ENCODE data around the gene MYOZ2. TPM values are rescaled to one million over a fixed set of nuclear protein-coding genes. Genes with fewer than 3 reads are reported as not detected.

The MYOZ2 gene
- total and polyA plus RNA-seq, 2 experiments from 2014 or later, result 18.0 to 54.0 TPM

GRCh38 chr4:119098306-119098705 lies 37.3 kb upstream of the MYOZ2 start:
- Histone ChIP-seq H3K4me1 (ENCODE audit: low read depth) (peaks cover 7% of the 10 kb centered on the region), H3K4me3 (no peak overlapping the region), H3K36me3 (no peaks in the 10 kb centered on the region), H3K9me3 (ENCODE audit: low read depth) (no peaks in the 10 kb centered on the region), H3K27ac (no peak overlapping the region), H3K27me3 (no peaks in the 10 kb centered on the region)
- DNase-seq (ENCODE audit: low read depth in 1 of 2, low spot score in 1 of 2), result no peak
- no peak for TF ChIP-seq CTCF (IDR thresholded peaks at IDR 0.05; ENCODE audit: low read depth, low read length)

DNA sequence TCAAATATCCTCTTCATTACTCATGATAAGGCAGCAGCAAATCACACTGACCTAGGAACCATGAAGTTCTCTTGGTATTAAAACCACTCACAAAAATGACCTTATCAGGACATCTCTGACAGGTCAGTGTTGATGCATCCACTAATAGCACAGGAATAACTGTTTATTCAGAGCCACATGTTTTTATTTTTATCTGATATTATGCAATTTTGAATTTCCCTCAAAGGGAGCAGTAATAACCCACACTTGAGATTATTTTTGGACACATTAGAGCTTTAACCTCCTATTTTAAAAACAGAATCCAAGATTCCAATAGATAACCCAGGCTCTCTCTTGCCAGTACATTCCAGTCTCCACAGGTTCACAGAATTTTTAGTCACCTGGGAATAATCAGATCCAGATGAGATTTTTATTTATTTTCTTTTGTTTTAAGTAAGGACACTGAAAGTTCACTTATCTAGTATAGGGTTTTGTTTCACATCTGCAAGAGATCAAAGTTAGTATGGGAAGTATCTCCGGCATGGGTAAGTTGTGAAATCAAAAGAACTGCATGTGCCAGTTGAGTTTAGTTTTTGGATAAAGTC lies 36.3 kb upstream of the MYOZ2 start:
- Histone ChIP-seq H3K4me3 (no peak overlapping the region), H3K27me3 (no peaks in the 10 kb centered on the region), H3K9me3 (ENCODE audit: low read depth) (no peaks in the 10 kb centered on the region), H3K36me3 (no peaks in the 10 kb centered on the region), H3K27ac (no peak overlapping the region), H3K4me1 (ENCODE audit: low read depth) (peaks cover 7% of the 10 kb centered on the region)
- no peak for TF ChIP-seq CTCF (IDR thresholded peaks at IDR 0.05; ENCODE audit: low read depth, low read length)
- peak in 1 of 2 donors; percentile 56 for DNase-seq (ENCODE audit: low read depth in 1 of 2, low spot score in 1 of 2)

- Histone ChIP-seq H3K36me3 (no peaks in the 10 kb centered on the region), H3K4me1 (ENCODE audit: low read depth) (peaks cover 7% of the 10 kb centered on the region), H3K27me3 (no peaks in the 10 kb centered on the region), H3K9me3 (ENCODE audit: low read depth) (no peaks in the 10 kb centered on the region), H3K27ac (no peak overlapping the region), H3K4me3 (no peak overlapping the region)
- DNase-seq (ENCODE audit: low read depth in 1 of 2, low spot score in 1 of 2), result no peak
- no peak for TF ChIP-seq CTCF (IDR thresholded peaks at IDR 0.05; ENCODE audit: low read depth, low read length)
Measured at GRCh38 chr4:119100655-119101054, 35.0 kb upstream of the MYOZ2 start.

DNA sequence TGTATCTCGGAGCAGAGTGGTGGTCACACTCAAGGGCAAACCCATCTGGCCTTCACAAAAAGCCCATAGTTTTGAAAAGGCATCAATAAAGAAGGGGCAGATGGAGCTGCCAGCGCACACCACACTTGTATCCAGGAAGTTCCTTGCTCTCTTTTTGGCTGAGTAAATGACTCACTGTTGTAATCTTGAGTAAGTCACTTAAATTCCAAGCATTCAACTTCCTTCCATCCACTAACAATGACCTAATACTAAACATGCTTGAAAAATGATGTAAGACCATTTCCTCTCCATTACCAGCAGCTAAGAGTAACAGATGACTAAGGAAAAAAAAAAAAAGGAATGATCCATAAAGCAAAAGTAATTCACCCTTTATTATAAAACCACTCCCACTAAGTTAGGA lies 32.4 kb upstream of the MYOZ2 start:
- Histone ChIP-seq H3K4me3 (no peak overlapping the region), H3K9me3 (ENCODE audit: low read depth) (no peaks in the 10 kb centered on the region), H3K27ac (no peak overlapping the region), H3K36me3 (no peaks in the 10 kb centered on the region), H3K4me1 (ENCODE audit: low read depth) (peaks cover 14% of the 10 kb centered on the region), H3K27me3 (no peaks in the 10 kb centered on the region)
- TF ChIP-seq CTCF (IDR thresholded peaks at IDR 0.05; ENCODE audit: low read depth, low read length), result no peak
- DNase-seq (ENCODE audit: low read depth in 1 of 2, low spot score in 1 of 2), result peak in 1 of 2 donors; percentile 97

DNA sequence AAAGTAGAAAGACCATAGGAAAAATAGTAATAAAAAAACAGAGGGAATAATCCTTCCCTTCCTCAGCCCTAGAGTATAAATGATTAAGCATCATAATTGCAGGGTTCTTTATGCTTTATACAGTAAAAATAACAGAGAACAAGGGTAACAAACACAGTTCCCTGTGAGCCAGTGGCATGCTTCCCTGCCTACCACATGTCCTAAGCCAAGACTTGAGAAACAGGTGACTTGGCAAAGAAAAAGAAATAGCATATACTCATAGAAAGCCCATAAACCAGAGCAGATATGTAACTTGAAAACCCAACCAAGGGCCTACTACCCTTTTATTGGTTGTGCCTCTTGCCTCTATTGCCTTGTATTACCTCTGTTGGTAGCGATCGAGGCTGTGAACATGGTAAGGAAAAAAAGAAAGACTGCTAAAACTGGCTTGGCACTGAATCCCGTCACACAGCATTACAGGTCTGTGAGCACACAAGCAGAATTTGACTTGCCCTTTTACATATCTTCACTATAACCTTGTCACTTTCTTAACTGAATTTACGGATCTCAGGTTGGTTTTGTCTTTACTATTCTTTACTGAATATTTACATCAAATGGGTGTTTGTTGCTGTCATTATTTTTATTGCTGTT lies 30.9 kb upstream of the MYOZ2 start:
- H3K4me3 ChIP-seq, result no peak overlapping the region
- no peaks in the 10 kb centered on the region for H3K9me3 ChIP-seq (ENCODE audit: low read depth)
- no peaks in the 10 kb centered on the region for H3K27me3 ChIP-seq
- no peak overlapping the region for H3K27ac ChIP-seq
- peaks cover 6% of the 10 kb centered on the region for H3K4me1 ChIP-seq (ENCODE audit: low read depth)
- DNase-seq (ENCODE audit: low read depth in 1 of 2, low spot score in 1 of 2), result no peak
- no peak for TF ChIP-seq CTCF (IDR thresholded peaks at IDR 0.05; ENCODE audit: low read depth, low read length)
- H3K36me3 ChIP-seq, result no peaks in the 10 kb centered on the region

Data from cardiac muscle cell (in vitro differentiated cells and primary cell).